ENCODE results near the gene LAG3.

LAG3 gene

DNA sequence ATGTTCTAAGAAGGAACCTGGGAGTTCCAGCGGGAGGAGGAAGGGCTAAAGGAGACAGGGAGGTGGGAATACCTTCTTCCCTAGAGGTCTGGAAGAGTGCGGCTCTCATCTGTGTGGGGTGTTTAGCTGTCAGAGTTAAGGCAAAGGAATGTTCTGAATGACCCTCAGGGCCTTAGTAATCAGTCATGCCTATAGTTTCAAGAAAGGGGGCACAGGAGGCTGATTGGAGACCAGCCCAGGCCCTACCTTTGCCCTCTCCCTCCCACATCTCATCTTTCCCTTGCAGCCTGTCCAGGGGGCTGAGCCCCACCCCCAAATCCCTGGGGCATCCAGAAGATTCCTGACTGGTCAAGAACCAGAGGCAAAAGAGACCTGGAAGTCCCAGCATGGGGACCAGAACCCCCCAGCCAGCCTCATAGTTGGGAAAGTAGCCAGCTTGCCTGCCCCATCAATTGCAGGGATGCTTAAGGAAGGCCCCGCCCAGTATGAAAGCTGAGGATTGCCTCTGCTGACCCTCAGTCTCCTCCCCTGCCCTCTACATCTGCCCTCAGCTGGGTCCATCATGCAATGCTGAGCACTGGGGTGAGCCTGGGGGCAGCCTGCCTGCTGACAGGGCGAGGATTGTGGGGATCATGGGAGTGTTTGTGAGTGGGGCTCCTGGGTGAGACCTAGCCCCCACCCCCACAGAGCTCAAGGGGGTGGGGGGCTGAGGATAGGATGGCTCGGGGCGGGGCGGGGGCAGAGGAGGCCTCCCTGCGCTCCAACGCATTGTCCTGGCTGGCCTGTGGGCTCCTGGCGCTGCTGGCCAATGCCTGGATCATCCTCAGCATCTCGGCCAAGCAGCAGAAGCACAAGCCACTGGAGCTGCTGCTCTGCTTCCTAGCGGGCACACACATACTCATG, 51.1 kb downstream of the LAG3 start:
- DNase-seq (ENCODE audit: low read depth): no peak

DNA sequence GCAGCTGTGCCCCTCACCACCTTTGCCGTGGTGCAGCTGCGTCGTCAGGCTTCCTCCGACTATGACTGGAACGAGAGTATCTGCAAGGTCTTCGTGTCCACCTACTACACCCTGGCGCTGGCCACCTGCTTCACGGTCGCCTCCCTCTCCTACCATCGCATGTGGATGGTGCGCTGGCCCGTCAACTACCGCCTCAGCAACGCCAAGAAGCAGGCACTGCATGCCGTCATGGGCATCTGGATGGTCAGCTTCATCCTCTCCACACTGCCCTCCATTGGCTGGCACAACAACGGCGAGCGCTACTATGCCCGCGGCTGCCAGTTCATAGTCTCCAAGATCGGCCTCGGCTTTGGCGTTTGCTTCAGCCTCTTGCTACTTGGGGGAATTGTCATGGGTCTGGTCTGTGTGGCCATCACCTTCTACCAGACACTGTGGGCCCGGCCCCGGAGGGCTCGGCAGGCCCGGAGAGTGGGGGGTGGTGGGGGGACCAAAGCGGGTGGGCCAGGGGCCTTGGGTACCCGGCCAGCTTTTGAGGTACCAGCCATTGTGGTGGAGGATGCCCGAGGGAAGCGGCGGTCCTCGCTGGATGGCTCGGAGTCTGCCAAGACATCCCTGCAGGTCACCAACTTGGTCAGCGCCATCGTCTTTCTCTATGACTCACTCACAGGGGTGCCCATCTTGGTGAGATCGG, 51.9 kb downstream of the LAG3 start:
- DNase-seq (ENCODE audit: low read depth): no peak

DNA sequence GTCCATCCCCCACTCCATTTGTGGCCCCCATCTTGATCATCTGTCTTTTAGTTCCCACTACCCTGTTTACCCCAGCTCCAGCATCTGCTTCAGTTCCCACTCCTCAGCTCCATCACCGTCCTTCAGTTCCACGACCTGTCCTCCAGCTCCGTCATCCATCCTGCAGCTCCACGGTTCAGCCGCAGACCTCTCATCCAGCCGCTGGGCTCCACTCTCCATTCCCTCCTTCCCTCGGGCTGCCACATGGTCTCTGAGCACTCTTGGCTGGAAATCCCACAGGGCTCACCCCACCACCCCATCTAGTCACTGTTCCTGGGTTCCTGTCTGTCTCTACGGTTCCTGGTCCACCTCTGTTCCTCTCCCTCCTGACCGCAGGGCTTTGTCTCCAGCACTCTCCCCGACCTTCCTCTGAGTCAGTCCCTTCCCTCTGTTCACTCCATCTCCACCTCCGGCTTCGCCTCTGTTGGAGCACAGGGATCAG, 52.6 kb downstream of the LAG3 start:
- no peak for DNase-seq (ENCODE audit: low read depth)

DNA sequence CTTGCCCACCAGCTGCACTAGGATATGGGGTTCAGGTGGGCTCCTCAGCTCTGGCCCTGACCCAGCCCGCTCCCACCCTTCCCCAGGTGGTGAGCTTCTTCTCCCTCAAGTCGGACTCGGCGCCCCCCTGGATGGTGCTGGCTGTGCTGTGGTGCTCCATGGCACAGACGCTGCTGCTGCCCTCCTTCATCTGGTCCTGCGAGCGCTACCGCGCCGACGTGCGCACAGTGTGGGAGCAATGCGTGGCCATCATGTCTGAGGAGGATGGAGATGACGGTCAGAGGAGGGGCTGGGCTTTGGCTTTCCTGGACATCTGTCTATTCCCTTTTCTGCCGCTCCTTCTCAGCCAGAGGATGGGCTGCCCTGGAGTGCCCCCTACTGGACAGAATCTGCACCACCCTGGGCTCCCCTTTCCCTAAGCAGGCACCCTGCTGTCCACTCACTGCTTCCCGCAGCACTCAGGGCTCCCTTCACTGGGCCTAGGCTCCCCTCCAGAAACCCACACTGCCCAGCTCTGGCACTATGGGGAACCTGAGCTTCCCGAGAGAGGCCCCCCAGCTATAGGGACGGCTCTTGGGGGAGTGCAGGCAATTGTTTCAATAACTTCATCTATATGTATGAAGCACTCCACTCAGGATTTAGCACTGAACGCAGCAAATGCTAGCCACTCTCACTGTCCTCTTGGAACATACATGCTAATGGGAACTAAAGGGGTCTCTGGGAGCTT, 53.2 kb downstream of the LAG3 start:
- peak; percentile 41 for DNase-seq (ENCODE audit: low read depth)

DNA sequence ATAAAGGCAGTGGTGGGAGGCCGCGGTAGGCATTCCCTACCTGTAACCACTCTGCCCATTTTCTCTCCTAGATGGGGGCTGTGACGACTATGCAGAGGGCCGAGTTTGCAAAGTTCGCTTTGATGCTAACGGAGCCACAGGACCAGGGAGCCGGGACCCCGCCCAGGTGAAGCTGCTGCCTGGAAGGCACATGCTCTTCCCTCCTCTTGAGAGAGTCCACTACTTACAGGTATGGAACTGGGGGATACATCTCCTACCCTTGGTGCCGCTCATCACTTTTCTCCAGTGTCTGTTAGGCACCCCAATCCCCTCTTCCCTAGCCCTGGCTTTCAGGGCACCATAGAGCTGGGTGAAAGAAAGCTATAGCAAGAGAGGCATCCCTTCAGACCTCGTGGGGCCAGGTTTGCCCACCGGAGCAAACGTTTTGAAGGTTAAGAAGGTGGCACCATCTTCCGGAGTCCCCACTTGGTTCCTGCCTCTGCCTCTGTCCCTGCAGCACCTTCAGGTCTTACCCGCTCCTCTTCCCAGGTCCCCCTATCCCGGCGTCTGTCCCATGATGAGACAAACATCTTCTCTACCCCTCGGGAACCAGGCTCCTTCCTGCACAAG, 53.9 kb downstream of the LAG3 start:
- DNase-seq (ENCODE audit: low read depth): no peak

DNA sequence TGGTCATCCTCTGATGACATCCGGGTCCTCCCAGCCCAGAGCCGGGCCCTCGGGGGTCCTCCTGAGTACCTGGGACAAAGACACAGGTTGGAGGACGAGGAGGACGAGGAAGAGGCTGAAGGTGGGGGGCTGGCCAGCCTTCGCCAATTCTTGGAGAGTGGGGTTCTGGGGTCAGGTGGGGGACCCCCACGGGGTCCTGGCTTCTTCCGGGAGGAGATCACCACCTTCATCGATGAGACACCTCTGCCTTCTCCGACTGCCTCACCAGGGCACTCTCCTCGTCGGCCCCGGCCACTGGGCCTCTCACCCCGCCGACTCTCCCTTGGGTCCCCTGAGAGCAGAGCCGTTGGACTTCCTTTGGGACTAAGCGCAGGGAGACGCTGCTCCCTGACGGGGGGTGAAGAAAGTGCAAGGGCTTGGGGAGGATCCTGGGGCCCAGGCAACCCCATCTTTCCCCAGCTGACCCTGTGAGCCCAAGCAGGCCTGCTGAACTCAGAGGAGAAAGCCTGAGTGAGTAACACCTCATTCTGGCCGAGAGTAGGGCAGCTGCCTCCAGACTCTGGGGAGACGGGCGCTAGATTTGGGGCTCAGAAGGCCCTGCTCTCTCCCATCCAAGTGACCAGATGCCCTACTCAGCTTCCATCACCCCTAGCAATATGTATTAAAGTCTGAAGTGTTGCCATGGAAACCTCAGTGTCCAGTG, 54.6 kb downstream of the LAG3 start:
- DNase-seq (ENCODE audit: low read depth): no peak

DNA sequence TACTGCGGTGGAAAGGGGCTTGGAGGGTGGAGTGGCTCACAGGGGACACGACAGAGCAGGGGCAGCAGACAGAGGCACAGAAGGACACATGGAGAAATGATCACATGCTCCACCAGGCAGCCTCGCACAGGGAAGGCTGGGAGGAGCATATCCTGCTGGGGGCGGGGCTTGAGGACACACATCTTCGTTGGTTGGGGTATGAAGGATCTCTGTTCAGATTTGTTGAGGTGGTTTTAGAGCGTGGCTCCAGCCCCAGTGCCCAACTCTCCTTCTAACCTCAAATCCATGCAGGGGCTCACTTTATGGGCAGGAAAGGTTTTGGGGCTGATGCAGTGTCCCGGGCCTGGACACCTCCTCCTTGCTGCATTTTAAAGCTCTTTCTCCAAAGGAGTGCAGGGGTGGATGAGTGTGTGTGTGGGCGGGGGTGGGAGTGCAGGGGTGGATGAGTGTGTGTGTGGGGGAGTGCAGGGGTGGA, 55.2 kb downstream of the LAG3 start:
- no peak for DNase-seq (ENCODE audit: low read depth)
